Measurements from ENCODE around the gene CDKN2C. TPM values are rescaled to one million over a fixed set of nuclear protein-coding genes. Genes with fewer than 3 reads are reported as not detected.

The CDKN2C gene
- total and polyA plus RNA-seq, 9 donors, result 17.4 to 65.6 (median 33.7) TPM

- Histone ChIP-seq H3K36me3 (no peaks in the 10 kb centered on the region), H3K4me1 (ENCODE audit: insufficient read depth) (no peaks in the 10 kb centered on the region), H3K27me3 (no peaks in the 10 kb centered on the region), H3K4me3 (no peak overlapping the region), H3K27ac (no peak overlapping the region), H3K9me3 (no peaks in the 10 kb centered on the region)
- TF ChIP-seq CTCF (IDR thresholded peaks at IDR 0.05) (no peak), POLR2A (IDR thresholded peaks at IDR 0.05) (no peak)
- no peak for DNase-seq
- intact Hi-C loops (cut with DNase I), result no loop called here
These were observed 49.8 kb downstream of the CDKN2C start for GRCh38 chr1:51019811-51020210.

Other genes starting within 250 kb of the CDKN2C start
- 10 to 100 TPM; 23.1 to 76.0 (median 57.1) TPM for gene FAF1, start 10.0 kb upstream of the CDKN2C start, total RNA-seq
- 10 to 100 TPM; 32.8 to 67.6 TPM for gene FAF1, start 10.0 kb upstream of the CDKN2C start, polyA plus RNA-seq
- gene C1orf185, start 132.0 kb downstream of the CDKN2C start, total RNA-seq, result not detected
- not detected for gene C1orf185, start 132.0 kb downstream of the CDKN2C start, polyA plus RNA-seq